Coronary artery (tissue), 2 donors: Measurements from ENCODE around the gene SUSD3.
A peak's percentile ranks its signal among the peaks of the same experiment; 100 is the strongest.

Source experiments
- DNase-seq: peaks from one replicate; pipeline ENCODE4 v3.0.0-alpha.2; 2017; ENCODE audit warnings: low spot score
- H3K27ac ChIP-seq, 2 donors: fragments of 200-600 bp; sonication (generic); one replicate each; pipeline ENCODE4 v1.5.1; 2016 to 2019
- H3K4me3 ChIP-seq: fragments of 200-600 bp; sonication (generic); 2 replicates; pipeline ENCODE4 v1.5.1; 2016; ENCODE audit warnings: mild to moderate bottlenecking, moderate library complexity
- TF ChIP-seq, protein P1 (sequence below): fragments of 200-600 bp; sonication (generic); IDR thresholded peaks from one replicate; pipeline ENCODE4 v1.5.1; 2019; ENCODE audit warnings: antibody characterized with exemption

Gene SUSD3

DNA sequence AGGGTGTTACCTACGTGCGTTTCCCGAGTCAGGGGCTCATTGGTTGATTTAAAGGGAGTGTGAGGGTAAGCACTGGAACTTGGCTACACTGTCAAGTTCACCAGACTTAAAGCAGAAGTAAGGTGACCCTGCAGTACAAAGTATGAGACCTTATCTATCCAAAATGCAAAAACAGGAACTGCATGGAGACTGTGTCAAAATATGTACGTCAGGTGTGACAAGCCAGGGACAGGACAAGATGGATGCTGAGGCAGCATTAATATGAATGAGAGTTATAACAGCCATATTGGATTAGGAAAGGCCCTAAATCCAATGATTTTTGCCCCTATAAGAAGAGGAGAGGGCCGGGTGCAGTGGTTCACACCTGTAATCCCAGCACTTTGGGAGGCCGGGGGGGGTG lies 15.4 kb upstream of the SUSD3 start:
- no peak for DNase-seq
- TF ChIP-seq, protein P1, sequence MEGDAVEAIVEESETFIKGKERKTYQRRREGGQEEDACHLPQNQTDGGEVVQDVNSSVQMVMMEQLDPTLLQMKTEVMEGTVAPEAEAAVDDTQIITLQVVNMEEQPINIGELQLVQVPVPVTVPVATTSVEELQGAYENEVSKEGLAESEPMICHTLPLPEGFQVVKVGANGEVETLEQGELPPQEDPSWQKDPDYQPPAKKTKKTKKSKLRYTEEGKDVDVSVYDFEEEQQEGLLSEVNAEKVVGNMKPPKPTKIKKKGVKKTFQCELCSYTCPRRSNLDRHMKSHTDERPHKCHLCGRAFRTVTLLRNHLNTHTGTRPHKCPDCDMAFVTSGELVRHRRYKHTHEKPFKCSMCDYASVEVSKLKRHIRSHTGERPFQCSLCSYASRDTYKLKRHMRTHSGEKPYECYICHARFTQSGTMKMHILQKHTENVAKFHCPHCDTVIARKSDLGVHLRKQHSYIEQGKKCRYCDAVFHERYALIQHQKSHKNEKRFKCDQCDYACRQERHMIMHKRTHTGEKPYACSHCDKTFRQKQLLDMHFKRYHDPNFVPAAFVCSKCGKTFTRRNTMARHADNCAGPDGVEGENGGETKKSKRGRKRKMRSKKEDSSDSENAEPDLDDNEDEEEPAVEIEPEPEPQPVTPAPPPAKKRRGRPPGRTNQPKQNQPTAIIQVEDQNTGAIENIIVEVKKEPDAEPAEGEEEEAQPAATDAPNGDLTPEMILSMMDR = no peak
- no peak overlapping the region for H3K4me3 ChIP-seq
- H3K27ac ChIP-seq = no peak overlapping the region

DNA sequence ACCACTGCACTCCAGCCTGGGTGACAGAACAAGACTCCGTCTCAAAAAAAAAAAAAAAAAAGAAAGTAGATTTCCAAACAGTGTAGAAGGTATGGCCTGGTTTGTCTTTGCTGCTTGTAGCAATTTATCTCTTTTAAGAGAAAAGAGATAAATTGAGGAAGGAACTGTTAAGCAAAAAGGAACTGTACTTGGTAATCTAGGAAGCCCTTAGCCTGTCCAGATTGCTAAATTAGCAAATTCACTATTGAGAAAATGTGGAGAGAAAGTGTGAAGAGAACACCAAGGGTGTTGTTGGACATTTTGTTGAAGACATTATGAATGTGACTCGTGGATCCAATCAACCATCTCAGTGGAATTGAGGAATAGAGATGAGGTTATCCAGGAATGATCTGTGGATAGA lies 13.0 kb upstream of the SUSD3 start:
- no peak overlapping the region for H3K27ac ChIP-seq
- no peak for DNase-seq
- no peak overlapping the region for H3K4me3 ChIP-seq
- TF ChIP-seq, protein P1 = no peak

DNA sequence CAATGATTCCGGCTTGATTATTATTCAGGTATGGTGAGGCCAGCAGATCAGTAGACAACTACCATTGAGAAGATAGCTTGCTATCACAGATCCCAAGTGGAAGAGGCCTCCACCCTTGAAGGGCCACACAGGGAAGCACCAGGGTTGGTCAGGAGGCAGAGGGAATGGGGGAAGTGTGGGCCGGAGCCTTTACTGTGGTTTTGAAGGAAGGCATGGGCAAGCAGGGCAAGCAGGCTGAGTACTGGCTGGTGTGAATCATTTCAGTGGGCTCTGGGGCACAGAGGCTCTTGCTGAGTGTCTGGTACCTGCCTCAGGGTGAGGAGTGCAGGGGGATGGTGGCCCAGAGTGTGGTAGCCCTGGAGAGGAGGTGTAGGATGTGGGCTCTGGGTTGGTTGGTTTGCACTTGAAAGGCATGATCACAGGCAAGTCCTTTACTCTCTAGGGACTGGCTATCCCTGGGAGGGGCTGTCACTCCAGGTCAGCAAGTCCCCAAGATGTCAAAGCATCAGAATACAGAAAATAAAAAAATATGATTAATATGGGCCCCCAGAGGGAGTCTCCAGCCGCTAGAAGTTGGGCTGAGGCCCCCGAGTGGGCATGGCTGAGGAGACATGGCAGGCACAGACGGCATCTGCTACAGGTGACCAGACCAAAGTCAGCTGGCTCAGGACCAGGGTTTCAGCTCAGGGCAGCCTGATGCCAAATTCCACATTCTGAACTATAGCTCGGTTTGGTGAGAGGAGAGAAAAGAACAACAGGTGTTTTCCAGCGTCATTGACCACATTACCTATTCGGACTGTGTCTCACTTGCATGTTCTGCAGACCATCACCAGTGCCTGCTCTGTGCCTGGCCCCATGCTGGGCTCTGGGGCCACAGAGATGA lies 9.7 kb upstream of the SUSD3 start:
- Histone ChIP-seq H3K4me3 (no peak overlapping the region), H3K27ac (no peak overlapping the region)
- no peak for DNase-seq
- TF ChIP-seq, protein P1 = no peak

DNA sequence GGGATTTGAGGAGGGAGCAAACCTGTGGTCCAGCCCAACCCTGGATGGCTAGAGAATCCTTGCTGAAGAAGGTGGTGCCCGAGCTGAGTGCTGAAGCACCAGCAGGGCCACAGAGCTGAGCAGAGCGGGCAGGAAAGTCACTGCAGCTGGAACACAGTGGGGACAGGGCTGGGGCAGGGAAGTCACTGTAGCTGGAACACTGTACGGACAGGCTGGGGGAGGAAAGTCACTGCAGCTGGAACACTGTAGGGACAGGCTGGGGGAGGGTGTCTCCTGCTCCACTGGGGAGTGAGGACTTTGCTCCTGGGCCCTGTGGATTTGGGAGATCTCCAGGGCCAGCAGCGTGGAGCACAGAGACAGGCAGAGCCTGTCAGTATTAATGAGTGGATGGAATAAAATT lies 9.0 kb upstream of the SUSD3 start:
- H3K27ac ChIP-seq = no peak overlapping the region
- no peak for DNase-seq

DNA sequence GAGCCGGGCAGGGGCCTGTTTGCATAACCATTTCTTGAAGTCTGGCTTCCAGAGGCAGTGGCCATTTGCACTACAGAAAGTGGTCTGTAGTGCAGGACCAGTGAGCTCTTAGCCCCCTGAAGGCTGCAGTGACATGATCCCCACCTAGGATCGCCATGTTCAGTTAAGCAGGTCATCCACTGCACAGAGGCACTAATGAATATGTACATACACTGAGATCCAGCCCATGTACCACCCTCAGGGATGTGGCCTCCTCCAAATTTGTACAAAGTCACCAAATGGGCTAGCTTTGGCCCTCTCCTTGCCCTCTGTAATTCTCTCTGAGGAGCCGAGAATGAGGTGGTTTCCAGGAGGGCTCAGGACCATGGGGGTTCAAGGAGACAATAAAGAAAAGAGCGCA lies 8.3 kb upstream of the SUSD3 start:
- no peak for DNase-seq
- TF ChIP-seq, protein P1 = no peak
- Histone ChIP-seq H3K4me3 (no peak overlapping the region), H3K27ac (peak overlapping the region in 1 of 2 donors; percentile 75)

More for the DNA sequence above, 9.0 kb upstream of the SUSD3 start:
- TF ChIP-seq, protein P1 = no peak
- no peak overlapping the region for H3K4me3 ChIP-seq

DNA sequence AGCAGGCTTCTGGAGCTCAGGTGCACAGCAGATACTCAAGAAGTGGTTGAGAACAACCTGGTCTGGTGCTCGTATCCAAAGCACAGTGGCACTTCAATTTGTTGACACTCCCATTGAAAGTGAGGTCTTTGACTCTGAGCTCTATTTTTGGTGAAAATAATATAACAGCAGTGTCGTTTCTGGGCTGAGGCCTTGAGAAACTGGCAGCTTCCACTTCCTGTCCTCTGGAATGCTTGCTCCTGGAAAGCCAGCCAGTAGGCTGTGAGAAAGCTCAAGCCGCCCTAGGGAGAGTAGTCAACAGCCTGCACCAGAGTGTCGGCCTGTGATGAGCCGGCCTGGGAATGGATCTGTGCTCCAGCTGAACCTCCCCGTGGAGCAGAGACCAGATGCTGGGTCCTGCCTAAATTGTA lies 6.8 kb upstream of the SUSD3 start:
- TF ChIP-seq, protein P1 = no peak
- DNase-seq = peak; percentile 84
- Histone ChIP-seq H3K4me3 (no peak overlapping the region), H3K27ac (peak overlapping the region; percentile 75 to 91)
